A172 (cell line): ENCODE measurements around the gene LMAN1. TPM values are rescaled to one million over a fixed set of nuclear protein-coding genes. Genes with fewer than 3 reads are reported as not detected.

ENCODE experiments used
- DNase-seq: peaks from one replicate; pipeline ENCODE4 v3.0.0-alpha.2; 2015; ENCODE audit warnings: low spot score
- total RNA-seq: library from RNA; depleted of rRNA; stranded (reverse); fragments of >200 nt; shearing (Covaris generic); gene quantifications from 2 replicates; pipeline ENCODE4 v1.2.3, GENCODE V29; 2014

Gene LMAN1
- total RNA-seq, 1 experiment from 2014 or later: 85.8 TPM

DNA sequence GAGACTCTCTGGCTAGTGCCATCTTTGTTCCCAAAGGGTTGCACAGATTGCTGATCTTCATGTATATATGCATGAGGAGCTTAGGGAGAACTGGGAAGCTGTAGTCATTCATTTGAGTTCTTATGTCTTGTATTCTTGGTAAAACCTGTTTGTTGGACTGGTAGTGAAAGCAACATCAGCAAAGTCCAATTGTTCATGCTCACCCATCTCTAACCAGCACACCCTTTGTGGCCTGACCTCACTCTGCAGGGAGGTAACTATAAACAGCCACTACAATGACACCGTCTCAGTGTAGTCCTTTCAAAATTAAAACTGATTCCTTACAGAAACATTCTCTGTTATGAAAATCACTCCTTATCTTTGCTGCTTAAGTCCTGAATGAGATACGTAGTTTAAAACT is 13.9 kb upstream of the LMAN1 start:
- DNase-seq: no peak

DNA sequence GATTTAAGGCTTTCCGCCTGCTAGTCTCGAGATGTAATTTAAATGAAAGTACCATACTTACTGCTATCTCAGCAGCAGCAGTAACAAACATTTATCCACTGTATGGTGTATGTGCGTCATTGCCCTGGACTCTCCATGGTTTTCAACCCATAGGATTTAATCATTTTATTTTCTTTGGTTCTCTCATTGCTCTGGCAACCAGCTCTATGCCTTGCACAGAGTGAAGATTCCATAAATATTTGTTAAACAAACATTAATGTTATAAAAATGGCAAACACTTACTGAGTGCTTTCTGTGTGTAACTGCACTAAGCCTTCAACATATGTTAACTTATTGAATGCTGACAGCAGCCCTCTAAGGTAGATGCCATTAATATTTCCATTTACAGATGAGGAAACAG is 1.3 kb upstream of the LMAN1 start:
- DNase-seq: no peak

DNA sequence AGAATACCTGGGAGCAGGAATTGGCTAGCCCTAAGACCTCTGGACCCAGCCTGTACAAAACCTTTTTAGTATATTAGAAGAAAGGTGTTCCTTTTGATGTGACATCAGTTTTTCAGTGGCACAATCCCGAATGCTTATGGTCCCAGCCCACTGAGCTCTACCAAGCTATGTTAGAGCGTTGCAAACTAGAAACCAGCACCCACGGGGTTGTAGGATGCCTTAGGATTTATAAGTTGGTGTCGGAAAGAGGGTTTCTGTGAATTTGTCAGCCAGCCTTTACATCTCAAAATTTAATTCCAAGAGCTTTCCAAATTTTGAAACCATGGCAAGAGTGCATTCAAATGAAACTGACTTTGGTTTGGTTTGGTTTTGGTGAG is 499 bp upstream of the LMAN1 start:
- DNase-seq: no peak

DNA sequence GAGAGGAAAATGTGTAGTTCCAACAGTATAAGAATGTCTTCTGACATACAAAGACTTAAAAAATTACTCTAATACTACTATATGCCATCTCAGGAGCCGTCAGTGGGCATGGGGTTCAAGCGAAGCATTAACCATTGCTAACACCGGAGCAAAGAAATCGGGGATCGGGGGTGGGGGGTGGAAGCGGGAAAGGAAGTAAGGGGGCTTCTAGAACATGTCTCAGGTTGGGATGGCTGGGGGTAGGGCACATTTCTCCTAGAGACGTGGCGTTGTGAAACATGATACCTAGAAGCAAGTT is 702 bp downstream of the LMAN1 start:
- DNase-seq: peak; percentile 22

DNA sequence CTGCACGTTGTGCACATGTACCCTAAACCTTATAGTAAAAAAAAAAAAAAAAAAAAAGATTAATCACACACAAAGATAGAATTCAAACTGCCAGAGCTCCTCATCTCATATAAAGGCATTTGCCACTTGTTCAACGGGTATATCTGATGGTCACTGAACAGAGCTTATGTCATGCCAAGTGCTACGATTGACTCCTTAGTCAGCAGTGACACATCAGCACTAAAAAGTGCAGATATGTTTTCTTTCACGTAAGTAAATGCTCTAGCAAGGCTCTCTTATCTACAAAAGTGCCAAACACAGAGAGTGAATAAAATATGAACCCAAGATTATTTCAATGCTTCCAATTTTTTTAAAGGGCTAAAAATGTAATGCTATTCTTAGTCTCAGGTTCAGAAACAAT is 1.1 kb downstream of the LMAN1 start:
- DNase-seq: peak; percentile 34

DNA sequence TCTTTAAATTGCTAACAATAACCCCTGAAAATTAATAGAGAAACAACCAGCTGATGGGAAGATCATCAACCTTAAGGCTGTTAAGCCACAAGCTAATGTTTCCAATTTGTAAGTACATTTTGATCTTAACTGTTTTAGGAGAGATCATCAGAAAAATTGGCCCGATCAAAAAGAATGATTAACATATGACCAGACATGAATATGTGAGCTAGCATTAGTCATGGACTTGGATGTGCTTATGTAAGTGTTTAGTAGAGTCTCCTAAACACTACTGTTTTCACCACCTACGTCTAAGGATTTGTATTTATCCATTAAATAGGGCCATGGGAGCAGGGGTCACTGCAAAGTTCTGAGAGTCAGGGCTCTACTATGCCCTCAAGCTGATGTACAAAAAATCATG is 4.3 kb downstream of the LMAN1 start:
- no peak for DNase-seq

DNA sequence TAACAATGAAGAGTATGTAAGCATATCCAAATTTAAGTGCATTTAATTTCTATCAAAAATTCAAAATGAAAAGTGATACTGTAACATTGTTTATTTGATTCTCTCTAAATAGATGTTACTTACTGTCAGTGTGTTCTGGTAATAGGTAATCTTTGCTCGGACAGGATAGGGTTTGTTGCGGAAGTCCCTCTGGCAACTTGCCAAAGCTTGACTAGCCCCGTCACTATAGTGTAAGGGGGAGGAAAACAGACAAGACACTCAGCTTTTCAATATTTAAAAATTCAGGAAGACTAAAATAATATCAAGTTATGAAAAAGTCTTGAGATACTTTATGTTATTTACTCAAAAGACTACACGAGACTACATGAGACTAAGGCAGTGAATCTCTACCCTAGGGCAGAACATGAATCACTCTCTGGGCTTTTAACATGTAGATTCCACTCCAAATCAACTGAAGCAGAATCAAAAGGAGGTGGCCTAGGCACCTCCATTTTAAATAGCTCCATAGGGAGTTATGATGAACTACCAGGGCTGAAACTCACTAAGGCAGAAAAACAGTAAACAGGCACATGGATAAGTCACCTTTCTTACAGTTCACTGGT is 5.9 kb downstream of the LMAN1 start:
- DNase-seq: no peak

DNA sequence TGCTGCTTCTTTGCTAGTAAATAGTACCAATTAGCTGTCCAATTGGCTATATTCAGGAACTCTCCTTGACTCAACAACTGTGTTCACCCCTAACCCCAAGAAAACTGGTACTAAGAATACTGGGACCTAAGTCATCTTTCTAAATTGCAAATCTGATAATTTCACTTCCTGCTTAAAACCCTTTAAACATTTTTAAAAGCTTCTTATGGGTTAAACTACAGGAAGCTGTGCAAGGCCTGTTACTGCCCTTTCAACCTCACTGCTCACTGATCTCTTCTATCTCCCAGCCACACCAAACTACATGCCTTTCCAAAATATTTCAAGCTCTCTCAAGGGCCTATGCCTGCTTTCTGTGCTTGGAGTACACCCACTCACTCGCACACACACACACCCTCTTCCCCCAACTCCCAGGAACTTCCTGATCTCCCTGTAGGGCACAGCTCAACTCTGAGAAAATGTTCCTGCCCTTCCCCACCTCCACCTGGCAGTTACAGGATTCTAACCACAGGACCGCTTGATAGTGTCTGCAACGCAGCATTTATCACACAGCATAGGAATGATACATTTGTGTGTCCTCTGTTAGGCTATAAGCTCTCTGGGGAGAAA is 6.7 kb downstream of the LMAN1 start:
- no peak for DNase-seq

DNA sequence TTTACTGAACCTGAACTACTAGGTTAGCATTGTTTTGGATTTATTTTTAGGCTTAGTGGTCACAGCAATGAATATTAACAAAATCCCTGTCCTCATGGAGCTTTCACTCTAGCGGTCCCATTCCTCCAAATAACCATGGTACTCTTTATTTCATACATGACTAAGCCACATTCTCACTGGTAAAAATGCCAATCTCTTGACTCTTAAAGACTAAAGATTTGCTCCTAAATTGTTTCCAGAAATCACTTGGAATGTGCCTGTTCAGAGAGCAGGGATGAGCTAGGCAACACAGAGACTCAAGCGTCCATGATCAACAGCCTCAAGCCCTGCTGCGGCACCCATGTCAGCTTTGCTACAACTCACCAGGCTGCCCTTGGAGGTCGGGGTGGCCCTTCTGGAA is 13.5 kb downstream of the LMAN1 start:
- DNase-seq: no peak

DNA sequence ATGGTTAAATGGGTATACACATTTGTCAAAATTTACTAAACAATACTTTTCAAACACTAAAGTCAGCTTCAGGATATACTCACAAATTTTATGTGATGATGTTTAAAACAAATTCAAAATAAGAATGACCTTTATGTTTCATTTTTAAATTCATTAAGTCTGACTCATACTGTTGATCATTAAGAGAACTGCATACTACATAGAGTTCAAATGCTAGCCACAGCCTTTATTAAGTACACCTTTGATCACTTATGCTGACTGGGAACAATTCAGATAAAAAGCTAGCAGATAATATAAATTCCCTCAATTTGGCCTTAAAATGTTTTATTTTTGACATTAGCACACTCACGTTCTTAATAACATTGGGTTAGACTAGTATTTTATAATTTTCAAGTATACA is 14.1 kb downstream of the LMAN1 start:
- DNase-seq: no peak

DNA sequence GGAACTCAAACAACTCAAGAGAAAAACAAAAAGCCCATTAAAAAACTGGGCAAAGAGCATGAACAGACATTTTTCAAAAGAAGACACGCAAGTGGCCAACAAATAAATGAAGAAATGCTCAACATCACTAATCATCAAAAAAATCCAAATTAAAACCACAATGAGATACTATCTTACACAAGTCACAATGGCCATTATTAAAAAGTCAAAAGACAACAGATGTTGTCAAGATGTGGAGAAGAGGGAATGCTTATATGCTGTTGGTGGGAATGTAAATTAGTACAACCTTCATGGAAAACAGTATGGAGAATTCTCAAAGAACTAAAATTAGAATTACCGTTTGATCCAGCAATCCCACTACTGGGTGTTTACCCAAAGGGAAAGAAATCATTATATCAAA is 15.1 kb downstream of the LMAN1 start:
- DNase-seq: no peak

DNA sequence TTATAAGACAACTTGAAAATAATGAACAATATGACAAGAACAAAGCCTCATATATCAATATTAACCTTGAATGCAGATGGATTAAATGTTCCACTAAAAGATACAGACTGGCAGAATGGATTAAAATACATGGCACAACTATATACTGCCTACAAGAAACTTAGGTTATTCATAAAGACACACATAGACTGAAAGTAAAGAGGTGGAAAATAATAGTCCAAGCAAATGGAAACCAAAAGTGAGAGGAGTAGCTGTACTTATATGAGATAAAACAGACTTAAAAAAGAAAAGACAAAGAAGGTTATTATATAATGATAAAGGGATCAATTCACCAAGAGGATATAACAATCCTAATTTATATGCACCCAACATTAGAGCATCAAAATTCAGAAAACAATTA is 18.2 kb downstream of the LMAN1 start:
- DNase-seq: no peak

DNA sequence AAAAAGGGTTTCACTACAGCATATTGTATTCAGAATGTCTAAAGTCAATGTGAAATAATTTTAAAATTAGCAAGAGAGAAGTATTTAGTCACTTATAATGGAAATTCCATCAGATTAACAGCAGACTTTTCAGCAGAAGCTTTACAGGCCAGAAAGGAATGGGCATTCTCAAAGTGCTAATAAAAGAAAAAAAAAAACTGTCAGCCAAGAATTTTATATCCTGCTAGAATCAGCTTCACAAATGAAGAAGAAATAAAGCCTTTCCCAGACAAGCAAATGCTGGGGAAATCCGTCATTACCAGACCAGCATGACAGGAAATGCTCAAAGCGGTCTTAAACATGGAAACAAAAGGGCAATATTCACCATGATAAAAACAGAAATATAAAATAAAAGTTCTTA is 18.8 kb downstream of the LMAN1 start:
- no peak for DNase-seq

DNA sequence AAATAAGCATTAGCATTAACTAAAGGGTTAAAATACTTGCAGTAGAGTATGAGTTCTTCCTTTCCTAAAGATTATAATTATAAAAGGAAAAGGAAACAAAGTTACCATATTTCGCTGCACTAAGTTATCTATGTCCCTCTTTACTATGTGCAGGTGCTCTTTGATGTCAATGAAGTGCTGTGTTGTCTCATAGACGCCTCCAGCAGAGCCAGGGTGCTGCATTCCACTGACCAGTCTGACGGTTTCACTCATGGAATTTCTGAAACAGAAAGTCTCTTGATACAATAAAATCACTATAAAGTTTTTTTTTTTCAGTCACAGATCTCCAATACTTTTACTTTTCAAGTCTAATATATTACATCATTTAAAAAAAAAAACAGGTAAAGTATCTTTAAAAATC is 26.1 kb downstream of the LMAN1 start:
- DNase-seq: no peak

DNA sequence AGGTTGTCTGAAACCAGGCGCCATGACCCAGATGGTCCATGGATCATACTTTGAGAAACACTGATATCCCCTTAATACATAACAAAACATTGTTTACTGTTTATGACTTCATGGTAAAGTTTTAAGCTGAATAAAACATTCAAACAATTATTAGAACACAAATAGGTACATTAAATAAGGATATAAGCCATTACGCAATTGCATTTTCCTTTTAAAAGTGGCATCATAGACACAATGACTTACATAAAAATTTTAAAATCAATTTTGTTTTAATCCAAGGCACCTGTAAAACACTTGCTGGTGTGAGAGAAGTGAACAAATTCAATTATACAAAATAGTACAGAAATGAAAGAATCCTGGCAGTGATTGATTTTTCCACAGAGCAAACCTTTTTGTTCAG is 30.4 kb downstream of the LMAN1 start:
- no peak for DNase-seq

DNA sequence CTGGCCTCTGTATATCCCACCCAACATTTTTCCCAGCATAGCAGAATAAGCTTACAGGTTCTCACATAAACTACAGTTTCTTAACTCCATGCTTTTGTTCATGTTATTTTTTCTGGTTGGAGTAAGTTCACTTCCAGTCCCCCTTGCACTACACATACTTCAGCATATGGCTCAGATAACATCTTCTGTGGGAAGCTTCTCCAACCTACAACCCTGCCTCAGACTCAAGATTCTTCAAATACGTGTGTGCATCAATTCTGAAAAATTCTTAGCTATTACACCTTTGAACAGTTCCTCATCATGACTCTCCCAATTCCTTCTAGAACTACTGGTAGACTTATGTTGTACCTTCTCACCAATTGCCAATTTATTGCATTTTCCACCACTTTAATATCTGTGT is 33.1 kb downstream of the LMAN1 start:
- DNase-seq: no peak

DNA sequence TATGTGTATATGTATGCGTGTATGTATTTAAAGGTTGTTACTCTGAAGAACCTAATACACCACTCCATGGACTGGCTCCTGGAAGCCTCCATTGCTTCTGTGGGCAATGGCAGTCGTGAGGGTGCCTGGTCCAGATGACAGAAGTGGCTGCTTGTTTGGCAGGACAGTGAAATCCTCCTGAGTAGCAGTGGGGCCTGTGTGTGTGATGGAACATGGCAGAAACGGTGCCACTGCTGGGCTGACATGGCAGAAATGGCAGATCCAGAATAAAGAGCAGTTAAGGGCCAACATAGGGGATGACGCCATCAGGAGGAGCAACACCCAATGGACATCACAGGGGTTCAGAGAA is 34.5 kb downstream of the LMAN1 start:
- DNase-seq: no peak

DNA sequence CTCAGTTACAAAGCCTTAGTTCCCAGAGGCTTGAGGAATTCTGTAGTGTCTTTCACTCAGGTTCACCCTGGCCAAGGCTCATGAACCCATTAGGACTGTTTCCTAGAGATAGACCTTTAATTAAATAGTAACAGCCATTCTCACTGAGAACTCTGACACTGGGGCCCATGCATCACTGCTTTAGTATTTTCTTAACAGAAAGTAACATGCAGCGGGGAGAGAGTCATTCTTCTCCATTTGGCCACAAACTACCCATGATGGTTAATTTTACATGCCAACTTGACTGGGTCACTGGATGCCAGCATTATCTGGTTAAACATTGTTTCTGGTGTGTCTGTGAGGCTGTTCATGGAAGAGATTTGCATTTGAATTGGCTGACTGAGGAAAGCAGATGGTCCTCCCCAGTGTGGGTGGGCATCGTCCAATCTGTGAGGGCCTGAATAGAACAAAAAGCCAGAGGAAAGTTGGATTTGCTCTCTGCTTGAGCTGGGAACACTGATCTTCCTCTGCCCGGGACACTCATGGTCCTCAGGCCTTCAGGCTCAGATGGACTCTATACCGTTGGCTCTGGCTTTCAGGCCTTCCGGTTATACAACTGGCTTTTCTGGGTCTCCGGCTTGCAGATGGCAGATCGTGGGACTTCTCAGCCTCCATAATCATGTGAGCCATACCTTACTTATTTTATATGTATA is 35.0 kb downstream of the LMAN1 start:
- no peak for DNase-seq

DNA sequence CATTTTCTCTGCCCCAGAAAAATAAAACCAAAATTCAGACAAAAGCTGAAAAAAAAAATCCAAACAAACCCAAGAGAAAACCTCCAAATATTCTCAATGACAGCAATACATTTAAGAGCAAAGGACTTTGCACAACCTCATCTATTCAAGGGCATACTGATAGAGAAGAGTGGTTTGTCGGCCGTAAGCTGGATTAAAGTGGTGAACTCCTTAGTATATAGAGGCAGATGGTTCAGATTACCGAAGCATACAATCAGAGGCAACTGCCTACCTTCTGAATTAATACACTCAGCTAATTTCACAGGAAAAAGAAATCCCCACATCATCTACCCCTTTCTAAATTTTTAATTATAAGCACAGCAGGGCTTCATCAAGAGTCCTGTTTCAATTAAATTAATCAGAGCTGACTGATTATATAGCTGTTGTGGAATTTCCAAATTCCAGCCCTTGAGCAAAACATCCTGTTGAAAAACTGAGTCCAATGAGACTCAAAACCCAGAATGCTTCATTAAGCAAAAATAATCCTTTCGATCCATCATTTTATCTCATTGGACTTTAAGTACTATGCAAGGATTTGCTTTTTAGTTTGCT is 40.5 kb downstream of the LMAN1 start, which contains the start of gene CPLX4:
Gene CPLX4 (minus strand): TSS at position 190 of the 591 bp plus-strand sequence. CDS start 187 bp downstream, at position 3.
- no peak for DNase-seq

DNA sequence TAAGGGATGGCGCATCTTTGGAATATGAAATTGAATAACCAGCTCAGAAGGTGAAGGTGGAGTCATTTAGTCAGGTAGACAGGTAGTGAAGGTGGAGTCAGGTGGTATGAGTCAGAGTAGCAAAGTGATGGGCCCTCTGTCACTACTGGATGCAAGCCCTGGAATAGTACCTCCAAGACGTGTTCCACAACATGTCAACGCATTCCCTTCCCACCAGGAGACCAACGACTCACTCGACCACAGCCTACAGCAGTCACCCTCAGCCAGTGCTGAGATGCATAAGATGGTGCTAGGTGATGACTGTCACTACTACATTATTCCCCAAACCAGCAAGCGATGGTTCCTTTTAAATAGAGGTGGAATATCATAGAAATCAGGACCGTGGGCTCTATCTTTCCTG is 47.4 kb downstream of the LMAN1 start:
- peak; percentile 10 for DNase-seq

DNA sequence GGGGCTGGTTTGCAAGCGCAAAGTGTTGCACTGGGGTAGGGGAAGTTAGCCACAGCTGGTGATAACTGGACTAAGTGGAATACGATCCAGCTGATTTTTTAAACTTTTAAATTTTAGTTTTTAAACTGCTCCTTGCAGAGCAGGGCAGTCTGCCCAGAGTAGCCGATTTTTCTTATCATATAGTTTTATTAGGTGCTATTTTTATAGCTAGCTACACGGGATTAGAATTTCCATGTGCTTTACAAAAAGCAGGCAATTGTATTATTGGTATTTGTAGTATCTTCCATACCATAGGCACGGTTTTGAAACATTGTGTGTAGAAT is 50.2 kb downstream of the LMAN1 start:
- no peak for DNase-seq

DNA sequence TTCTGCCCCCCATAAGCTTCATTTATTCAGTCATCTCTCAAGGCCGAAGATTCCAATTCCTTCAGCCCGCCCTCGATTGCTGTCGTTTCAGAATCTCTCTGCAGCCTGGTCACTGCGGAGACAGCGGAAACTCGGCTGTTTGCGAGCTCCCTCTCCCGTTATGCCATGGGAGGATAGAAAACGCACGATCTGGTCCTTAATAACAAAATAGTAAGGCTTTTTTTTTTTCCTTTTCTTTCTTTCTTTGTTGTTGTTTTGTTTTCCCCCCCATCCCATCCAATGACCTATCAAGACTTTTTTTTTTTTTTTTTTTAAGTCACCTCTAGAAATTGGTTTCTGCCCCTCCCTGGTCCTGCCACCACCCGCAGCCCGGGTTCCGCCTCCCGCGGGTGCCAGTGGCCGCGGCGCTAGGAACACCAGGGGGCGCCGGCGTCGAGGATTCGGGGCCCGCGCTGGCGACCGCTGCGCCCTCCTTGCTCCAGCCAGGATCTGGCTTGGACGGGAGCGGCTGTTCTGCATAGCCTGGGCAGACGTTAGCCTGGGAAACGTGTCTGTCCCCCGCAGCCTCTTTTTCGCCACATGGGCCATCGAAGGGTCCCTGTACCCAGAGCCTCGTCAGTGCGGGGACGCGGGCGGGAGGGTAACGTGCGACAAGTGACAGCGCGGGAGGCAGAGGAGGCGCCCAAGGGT is 50.7 kb downstream of the LMAN1 start:
- DNase-seq: peak; percentile 13

DNA sequence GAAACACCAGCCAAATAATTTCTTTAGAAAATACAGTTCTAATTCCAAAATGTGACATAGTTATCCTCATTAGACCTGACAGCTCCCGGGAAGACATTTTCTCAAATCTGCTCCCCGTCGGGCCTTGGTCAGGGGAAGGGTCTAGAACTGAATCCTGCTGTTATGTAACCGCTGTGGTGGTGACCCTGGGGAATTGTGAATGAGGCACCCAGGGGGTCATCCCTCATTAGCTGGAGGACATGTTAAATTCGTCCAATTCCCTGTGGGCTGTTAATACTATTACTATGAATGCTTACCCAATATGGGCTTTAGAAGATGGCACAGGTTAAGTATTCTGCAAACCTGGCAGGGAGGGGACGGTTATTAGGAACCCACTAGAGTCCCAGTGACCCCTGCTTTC is 52.4 kb downstream of the LMAN1 start:
- no peak for DNase-seq
